Measurements from ENCODE around the gene LRP1B. TPM values are rescaled to one million over a fixed set of nuclear protein-coding genes. Genes with fewer than 3 reads are reported as not detected.

The LRP1B gene
- total and polyA plus RNA-seq, 2 donors (not counting 1 experiment from before 2014, with no cell fraction given): under 0.01 to 0.01 TPM

DNA sequence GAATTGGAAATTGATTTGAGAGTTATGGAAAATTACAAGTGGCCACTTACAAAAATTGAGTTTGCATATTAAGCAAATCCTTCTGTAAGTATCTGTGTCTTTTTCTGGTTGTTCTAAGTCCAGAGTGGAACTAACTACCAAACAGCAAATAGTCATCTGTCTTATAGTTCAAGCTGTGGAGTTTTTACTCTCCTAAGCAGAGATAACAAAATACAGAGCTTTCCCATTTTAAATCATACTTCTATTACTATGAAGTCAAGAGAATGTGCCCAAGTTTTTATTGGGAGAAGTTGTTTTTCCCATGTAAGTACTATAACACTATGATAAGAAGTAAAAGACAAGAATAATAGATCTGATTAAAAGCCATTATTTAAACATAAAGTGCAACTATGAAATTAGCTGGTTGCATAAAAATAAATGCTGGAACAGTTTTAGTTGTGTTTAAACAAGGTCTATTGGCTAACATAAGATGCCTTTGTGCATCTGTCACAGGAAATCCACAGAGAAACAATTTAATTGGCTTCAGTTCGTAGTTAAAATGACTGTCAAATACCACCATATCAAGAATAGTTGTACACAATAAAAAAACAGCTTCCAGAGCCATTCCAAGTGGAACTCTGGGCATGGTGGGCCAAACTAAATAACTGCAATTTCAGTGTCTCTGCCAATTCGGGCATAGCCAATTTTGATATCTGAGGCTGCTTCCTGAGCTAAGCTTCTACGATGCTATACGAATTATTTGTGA lies 1883.2 kb downstream of the LRP1B start:
- Histone ChIP-seq H3K9ac (ENCODE audit: insufficient read depth, low read length) (no peak overlapping the region), H3K79me2 (ENCODE audit: control insufficient read depth, insufficient read depth, low read length) (no peaks in the 10 kb centered on the region), H4K20me1 (ENCODE audit: control insufficient read depth, extremely low read depth, insufficient read depth, low read length) (no peaks in the 10 kb centered on the region), H3K4me1 (ENCODE audit: control insufficient read depth, extremely low read depth, insufficient read depth, low read length) (no peaks in the 10 kb centered on the region), H3K27me3 (ENCODE audit: control insufficient read depth, insufficient read depth, low read length) (no peaks in the 10 kb centered on the region), H3K27ac (ENCODE audit: insufficient read depth, low read length) (no peak overlapping the region), H3K9me3 (ENCODE audit: control insufficient read depth, insufficient read depth, low read depth, low read length) (no peaks in the 10 kb centered on the region), H2AFZ (ENCODE audit: low read length) (no peak overlapping the region), H3K36me3 (ENCODE audit: control insufficient read depth, insufficient read depth, low read length) (no peaks in the 10 kb centered on the region), H3K4me3 (replicated peaks in 1 of 4; ENCODE audit: control extremely low read depth in 1 of 4, insufficient read depth in 1 of 4, low read depth in 3 of 4, low read length in 4 of 4) (no peak overlapping the region), H3K4me2 (ENCODE audit: extremely low read depth, insufficient read depth, low read length) (no peak overlapping the region)
- TF ChIP-seq, protein P1, sequence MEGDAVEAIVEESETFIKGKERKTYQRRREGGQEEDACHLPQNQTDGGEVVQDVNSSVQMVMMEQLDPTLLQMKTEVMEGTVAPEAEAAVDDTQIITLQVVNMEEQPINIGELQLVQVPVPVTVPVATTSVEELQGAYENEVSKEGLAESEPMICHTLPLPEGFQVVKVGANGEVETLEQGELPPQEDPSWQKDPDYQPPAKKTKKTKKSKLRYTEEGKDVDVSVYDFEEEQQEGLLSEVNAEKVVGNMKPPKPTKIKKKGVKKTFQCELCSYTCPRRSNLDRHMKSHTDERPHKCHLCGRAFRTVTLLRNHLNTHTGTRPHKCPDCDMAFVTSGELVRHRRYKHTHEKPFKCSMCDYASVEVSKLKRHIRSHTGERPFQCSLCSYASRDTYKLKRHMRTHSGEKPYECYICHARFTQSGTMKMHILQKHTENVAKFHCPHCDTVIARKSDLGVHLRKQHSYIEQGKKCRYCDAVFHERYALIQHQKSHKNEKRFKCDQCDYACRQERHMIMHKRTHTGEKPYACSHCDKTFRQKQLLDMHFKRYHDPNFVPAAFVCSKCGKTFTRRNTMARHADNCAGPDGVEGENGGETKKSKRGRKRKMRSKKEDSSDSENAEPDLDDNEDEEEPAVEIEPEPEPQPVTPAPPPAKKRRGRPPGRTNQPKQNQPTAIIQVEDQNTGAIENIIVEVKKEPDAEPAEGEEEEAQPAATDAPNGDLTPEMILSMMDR (conservative IDR thresholded peaks at IDR 0.05 in 1 of 2, IDR thresholded peaks at IDR 0.05 in 1 of 2; ENCODE audit: low read depth in 1 of 2, low read length in 2 of 2): no peak
- no peak for TF ChIP-seq EZH2 (IDR thresholded peaks at IDR 0.05; ENCODE audit: low read length, missing control alignments)
- DNase-seq (ENCODE audit: low read depth in 2 of 2): peak; percentile 1 to 68

DNA sequence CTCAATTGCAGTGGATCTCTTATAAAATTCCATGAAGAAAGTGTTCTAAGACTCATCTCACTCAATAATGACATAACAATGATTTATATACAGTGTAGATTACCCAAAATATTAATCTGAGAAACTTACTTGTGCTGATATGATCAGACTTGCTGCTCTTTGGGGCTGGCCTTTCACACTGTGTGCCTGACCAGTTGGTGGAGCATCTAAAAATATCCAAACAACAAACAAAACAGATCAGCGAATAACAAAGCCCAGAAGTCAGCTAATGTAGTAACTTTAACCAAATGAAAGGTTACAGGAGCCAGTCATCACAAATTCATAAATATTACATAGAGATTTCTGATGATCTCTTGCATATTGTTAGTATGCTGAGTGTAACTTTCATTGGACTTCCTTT lies 1883.9 kb downstream of the LRP1B start:
- H4K20me1 ChIP-seq (ENCODE audit: control insufficient read depth, extremely low read depth, insufficient read depth, low read length): no peaks in the 10 kb centered on the region
- no peak overlapping the region for H3K4me2 ChIP-seq (ENCODE audit: extremely low read depth, insufficient read depth, low read length)
- H3K4me1 ChIP-seq (ENCODE audit: control insufficient read depth, extremely low read depth, insufficient read depth, low read length): no peaks in the 10 kb centered on the region
- H3K27me3 ChIP-seq (ENCODE audit: control insufficient read depth, insufficient read depth, low read length): no peaks in the 10 kb centered on the region
- H3K36me3 ChIP-seq (ENCODE audit: control insufficient read depth, insufficient read depth, low read length): no peaks in the 10 kb centered on the region
- no peaks in the 10 kb centered on the region for H3K9me3 ChIP-seq (ENCODE audit: control insufficient read depth, insufficient read depth, low read depth, low read length)
- H3K9ac ChIP-seq (ENCODE audit: insufficient read depth, low read length): no peak overlapping the region
- H3K4me3 ChIP-seq (replicated peaks in 1 of 4; ENCODE audit: control extremely low read depth in 1 of 4, insufficient read depth in 1 of 4, low read depth in 3 of 4, low read length in 4 of 4): no peak overlapping the region
- no peak for DNase-seq (ENCODE audit: low read depth in 2 of 2)
- H2AFZ ChIP-seq (ENCODE audit: low read length): no peak overlapping the region
- TF ChIP-seq, protein P1 (conservative IDR thresholded peaks at IDR 0.05 in 1 of 2, IDR thresholded peaks at IDR 0.05 in 1 of 2; ENCODE audit: low read depth in 1 of 2, low read length in 2 of 2): no peak
- TF ChIP-seq EZH2 (IDR thresholded peaks at IDR 0.05; ENCODE audit: low read length, missing control alignments): no peak
- H3K79me2 ChIP-seq (ENCODE audit: control insufficient read depth, insufficient read depth, low read length): no peaks in the 10 kb centered on the region
- H3K27ac ChIP-seq (ENCODE audit: insufficient read depth, low read length): no peak overlapping the region

DNA sequence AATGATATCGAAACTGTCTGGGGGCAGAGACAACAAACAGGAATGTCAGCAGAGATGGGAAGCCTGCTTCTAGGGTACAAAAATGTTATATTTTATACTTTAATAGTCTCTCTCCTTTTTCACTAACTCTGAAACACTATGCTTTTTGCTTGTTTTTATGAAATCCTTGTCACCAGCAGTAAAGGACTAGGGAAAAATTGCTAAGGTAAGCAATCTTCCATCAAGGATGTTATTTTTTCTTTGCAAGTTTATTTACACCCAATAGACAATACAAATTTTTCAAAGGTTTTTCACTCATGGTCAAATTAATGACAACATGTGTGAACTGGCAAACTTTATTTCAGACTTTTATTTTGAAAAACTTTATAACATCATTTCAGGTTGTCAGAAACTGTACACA lies 1884.8 kb downstream of the LRP1B start:
- Histone ChIP-seq H3K4me3 (replicated peaks in 1 of 4; ENCODE audit: control extremely low read depth in 1 of 4, insufficient read depth in 1 of 4, low read depth in 3 of 4, low read length in 4 of 4) (no peak overlapping the region), H3K27ac (ENCODE audit: insufficient read depth, low read length) (no peak overlapping the region), H3K9me3 (ENCODE audit: control insufficient read depth, insufficient read depth, low read depth, low read length) (no peaks in the 10 kb centered on the region), H2AFZ (ENCODE audit: low read length) (no peak overlapping the region), H3K4me1 (ENCODE audit: control insufficient read depth, extremely low read depth, insufficient read depth, low read length) (no peaks in the 10 kb centered on the region), H3K4me2 (ENCODE audit: extremely low read depth, insufficient read depth, low read length) (no peak overlapping the region), H3K79me2 (ENCODE audit: control insufficient read depth, insufficient read depth, low read length) (no peaks in the 10 kb centered on the region), H4K20me1 (ENCODE audit: control insufficient read depth, extremely low read depth, insufficient read depth, low read length) (no peaks in the 10 kb centered on the region), H3K27me3 (ENCODE audit: control insufficient read depth, insufficient read depth, low read length) (no peaks in the 10 kb centered on the region), H3K9ac (ENCODE audit: insufficient read depth, low read length) (no peak overlapping the region), H3K36me3 (ENCODE audit: control insufficient read depth, insufficient read depth, low read length) (no peaks in the 10 kb centered on the region)
- DNase-seq (ENCODE audit: low read depth in 2 of 2): no peak
- TF ChIP-seq, protein P1 (conservative IDR thresholded peaks at IDR 0.05 in 1 of 2, IDR thresholded peaks at IDR 0.05 in 1 of 2; ENCODE audit: low read depth in 1 of 2, low read length in 2 of 2): no peak
- TF ChIP-seq EZH2 (IDR thresholded peaks at IDR 0.05; ENCODE audit: low read length, missing control alignments): no peak

Data from fibroblast of lung (primary cell).